HEK293T (cell line): ENCODE data around the gene ANXA1.

ENCODE experiments used
- CTCF ChIA-PET: fragments of 350-600 bp; formaldehyde crosslinking; extraction: SDS; loops from one replicate; lab custom pipeline; 2021; ENCODE audit warnings: antibody characterized with exemption, inconsistent platforms; lab: Yijun Ruan, JAX
- POLR2A ChIA-PET: fragments of 350-600 bp; formaldehyde crosslinking; extraction: SDS; loops from one replicate; lab custom pipeline; 2020; ENCODE audit warnings: antibody characterized with exemption, inconsistent platforms; lab: Yijun Ruan, JAX
- DNase-seq: peaks from one replicate; pipeline ENCODE4 v3.0.0; 2012; ENCODE audit warnings: mixed read lengths; ENCODE audit errors: extremely low spot score
- ARNT ChIP-seq: fragments of 450-650 bp; IDR thresholded peaks from 2 replicates; pipeline ENCODE4 v1.6.1; 2017; ENCODE audit warnings: mild to moderate bottlenecking
- BHLHE40 ChIP-seq: fragments of 450-650 bp; IDR thresholded peaks from 2 replicates; pipeline ENCODE4 v1.6.1; 2016; ENCODE audit warnings: mild to moderate bottlenecking, moderate library complexity, borderline replicate concordance
- CTBP1 ChIP-seq: fragments of 450-650 bp; IDR thresholded peaks from 2 replicates; pipeline ENCODE4 v1.6.1; 2016; ENCODE audit warnings: borderline replicate concordance
- ELF4 ChIP-seq: fragments of 450-650 bp; IDR thresholded peaks from 2 replicates; pipeline ENCODE4 v1.6.1; 2017; ENCODE audit warnings: antibody characterized with exemption
- FOXA1 ChIP-seq: fragments of 450-650 bp; IDR thresholded peaks from 2 replicates; pipeline ENCODE4 v1.6.1; 2016; ENCODE audit warnings: mild to moderate bottlenecking
- FOXK2 ChIP-seq: fragments of 450-650 bp; IDR thresholded peaks from 2 replicates; pipeline ENCODE4 v1.6.1; 2016; ENCODE audit warnings: mild to moderate bottlenecking
- FOXM1 ChIP-seq: fragments of 450-650 bp; IDR thresholded peaks from 2 replicates; pipeline ENCODE4 v1.6.1; 2017; ENCODE audit warnings: mild to moderate bottlenecking, borderline replicate concordance
- HDGF ChIP-seq: fragments of 450-650 bp; IDR thresholded peaks from 2 replicates; pipeline ENCODE4 v1.6.1; 2017; ENCODE audit warnings: antibody characterized with exemption, borderline replicate concordance
- L3MBTL2 ChIP-seq: fragments of 450-650 bp; conservative IDR thresholded peaks from 2 replicates; pipeline ENCODE4 v1.6.1; 2016; ENCODE audit warnings: mild to moderate bottlenecking
- LEF1 ChIP-seq: fragments of 450-650 bp; IDR thresholded peaks from 2 replicates; pipeline ENCODE4 v1.6.1; 2017; ENCODE audit warnings: mild to moderate bottlenecking, borderline replicate concordance
- NFRKB ChIP-seq: fragments of 450-650 bp; IDR thresholded peaks from 2 replicates; pipeline ENCODE4 v1.6.1; 2016; ENCODE audit warnings: mild to moderate bottlenecking, moderate library complexity
- PKNOX1 ChIP-seq: fragments of 450-650 bp; IDR thresholded peaks from 2 replicates; pipeline ENCODE4 v1.6.1; 2016
- SP1 ChIP-seq: fragments of 450-650 bp; IDR thresholded peaks from 2 replicates; pipeline ENCODE4 v1.6.1; 2017
- SUZ12 ChIP-seq: fragments of 450-650 bp; IDR thresholded peaks from 2 replicates; pipeline ENCODE4 v1.6.1; 2016; ENCODE audit warnings: mild to moderate bottlenecking
- TARDBP ChIP-seq: fragments of 450-650 bp; IDR thresholded peaks from 2 replicates; pipeline ENCODE4 v1.6.1; 2016
- ZNF384 ChIP-seq: fragments of 450-650 bp; IDR thresholded peaks from 2 replicates; pipeline ENCODE4 v1.6.1; 2016

Gene ANXA1

DNA sequence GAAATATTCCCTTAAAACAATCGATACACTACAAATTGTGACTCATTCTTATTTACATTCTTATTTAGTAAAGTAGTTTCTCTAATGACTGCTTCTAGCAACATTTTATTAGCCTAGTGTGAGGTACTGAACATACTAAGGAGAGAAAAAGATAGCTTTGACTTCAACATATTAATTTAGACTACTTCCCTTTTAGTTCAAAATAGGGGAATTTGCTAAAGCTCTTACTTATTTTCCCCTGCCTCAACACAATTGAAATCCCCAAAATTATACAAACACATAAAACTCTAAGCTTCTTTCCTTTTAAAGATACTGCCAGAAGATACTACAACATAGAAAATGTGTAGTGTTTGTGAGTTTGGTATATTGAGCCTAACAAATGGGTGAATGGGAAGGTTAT, 55.2 kb downstream of the ANXA1 start:
- CTCF ChIA-PET, result no interaction called here
- POLR2A ChIA-PET, result no interaction called here
- DNase-seq, result no peak
- TF ChIP-seq PKNOX1 (no peak), LEF1 (no peak), ZNF384 (no peak), L3MBTL2 (no peak), FOXM1 (no peak), FOXK2 (no peak), FOXA1 (no peak), CTBP1 (no peak), TARDBP (no peak), HDGF (no peak), NFRKB (no peak), BHLHE40 (no peak), SP1 (no peak), ELF4 (no peak), SUZ12 (no peak)

- ChIA-PET CTCF (no interaction called here), POLR2A (no interaction called here)
- TF ChIP-seq L3MBTL2 (no peak), BHLHE40 (no peak), ARNT (no peak)
- no peak for DNase-seq
These were observed 59.4 kb downstream of the ANXA1 start for GRCh38 chr9:73210886-73211666.

- no peak for TF ChIP-seq FOXK2
- no peak for TF ChIP-seq SUZ12
- no peak for TF ChIP-seq LEF1
- no peak for TF ChIP-seq BHLHE40
- no peak for TF ChIP-seq TARDBP
- no peak for TF ChIP-seq ZNF384
- no peak for TF ChIP-seq HDGF
- TF ChIP-seq NFRKB, result no peak
- no peak for TF ChIP-seq L3MBTL2
- no peak for TF ChIP-seq PKNOX1
- no peak for TF ChIP-seq FOXM1
- TF ChIP-seq SP1, result no peak
- TF ChIP-seq CTBP1, result no peak
- no peak for TF ChIP-seq ELF4
- TF ChIP-seq FOXA1, result no peak
- no peak for TF ChIP-seq ARNT
- CTCF ChIA-PET, result interaction anchor here (1.1 kb wide), 1 partner anchor 12 kb away, joined by 3 read pairs; no protein-coding TSS in a partner anchor
- POLR2A ChIA-PET, result no interaction called here
- no peak for DNase-seq
These were observed 61.6 kb downstream of the ANXA1 start for GRCh38 chr9:73213300-73213699.

DNA sequence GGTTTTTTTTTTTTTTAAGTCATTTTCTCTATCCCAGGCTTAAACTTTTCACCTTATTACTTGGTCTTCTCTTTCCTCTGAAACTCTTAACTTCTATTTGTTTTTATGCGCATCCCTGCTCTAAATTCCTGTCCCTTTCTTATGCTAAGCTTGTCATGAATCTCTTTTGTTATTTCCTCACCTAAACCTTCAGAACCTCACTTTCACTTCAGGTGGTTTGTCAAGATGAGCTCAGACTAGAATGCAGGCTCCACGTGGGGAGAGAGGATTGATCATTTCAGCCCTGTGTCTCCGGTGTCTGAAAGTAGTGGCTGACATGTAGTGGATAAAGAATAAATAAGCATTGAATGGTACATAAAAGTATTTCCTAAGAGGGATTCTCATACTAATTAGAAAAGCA, 63.6 kb downstream of the ANXA1 start:
- POLR2A ChIA-PET, result no interaction called here
- CTCF ChIA-PET, result no interaction called here
- TF ChIP-seq ELF4 (no peak), L3MBTL2 (no peak), SP1 (no peak), HDGF (no peak), SUZ12 (no peak), FOXK2 (no peak), FOXA1 (no peak), LEF1 (no peak), CTBP1 (no peak), PKNOX1 (no peak), BHLHE40 (no peak), NFRKB (no peak)
- DNase-seq, result no peak

DNA sequence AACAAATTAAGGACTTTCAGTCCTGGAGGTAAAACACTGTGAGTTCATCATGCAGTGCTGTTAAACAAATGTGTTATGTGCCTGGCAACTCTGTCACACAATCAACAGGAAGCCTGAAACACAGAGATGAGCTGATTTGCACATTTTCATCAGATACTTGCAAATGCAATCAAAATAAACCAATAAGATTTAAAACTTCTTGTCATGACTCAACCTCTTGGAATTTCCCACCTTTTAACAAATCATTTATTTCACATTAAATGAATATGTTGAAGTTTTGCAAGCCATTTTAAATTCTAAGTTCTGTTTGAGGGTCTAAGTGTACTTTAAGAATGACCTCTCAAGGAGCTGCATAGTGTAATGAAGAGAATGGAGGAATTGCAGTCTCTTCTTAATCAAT, 64.4 kb downstream of the ANXA1 start:
- no peak for TF ChIP-seq ZNF384
- TF ChIP-seq ELF4, result no peak
- no peak for TF ChIP-seq CTBP1
- no peak for TF ChIP-seq SUZ12
- no peak for DNase-seq
- POLR2A ChIA-PET, result no interaction called here
- CTCF ChIA-PET, result no interaction called here
